Kidney (tissue), 14 donors: Measurements from ENCODE around the gene CLASP1. TPM values are rescaled to one million over a fixed set of nuclear protein-coding genes. Genes with fewer than 3 reads are reported as not detected.

ENCODE experiments used
- DNase-seq, 5 donors: peaks; one replicate each; pipeline ENCODE4 v3.0.0-alpha.2; 2013 to 2020
- FAIRE-seq: peaks from 2 replicates; lab custom pipeline; 2012; peaks lifted over from hg19 to GRCh38; lab: Jason Lieb, UNC
- H3K27ac ChIP-seq, 2 donors: one replicate each; pipeline ENCODE4 v1.7.0; 2013; ENCODE audit warnings: low read depth in 2 of 2, low read length in 2 of 2, inconsistent platforms in 1 of 2
- H3K27me3 ChIP-seq: one replicate; pipeline ENCODE4 v1.7.1; 2013; ENCODE audit warnings: low read length, inconsistent platforms; ENCODE audit not compliant: control insufficient read depth, insufficient read depth
- H3K36me3 ChIP-seq, 3 donors: one replicate each; pipeline versions ENCODE4 v1.7.0 to v1.7.1; 2013; ENCODE audit warnings: low read length in 3 of 3, control low read depth in 1 of 3, inconsistent platforms in 1 of 3; ENCODE audit not compliant: insufficient read depth in 3 of 3, control insufficient read depth in 2 of 3
- H3K4me1 ChIP-seq, 3 donors: one replicate each; pipeline versions ENCODE4 v1.7.0 to v1.7.1; 2013; ENCODE audit warnings: low read length in 3 of 3, inconsistent platforms in 1 of 3, low read depth in 1 of 3; ENCODE audit not compliant: control insufficient read depth in 2 of 3, insufficient read depth in 2 of 3
- H3K4me3 ChIP-seq, 3 donors: one replicate each; pipeline versions ENCODE4 v1.7.0 to v1.8.1; 2013; ENCODE audit warnings: low read length in 3 of 3, control low read depth in 1 of 3, inconsistent platforms in 1 of 3
- H3K9ac ChIP-seq, 3 donors: one replicate each; pipeline versions ENCODE4 v1.7.0 to v1.7.1; 2013; ENCODE audit warnings: low read length in 3 of 3, control low read depth in 1 of 3, inconsistent platforms in 1 of 3
- H3K9me3 ChIP-seq, 3 donors: one replicate each; pipeline versions ENCODE4 v1.7.0 to v1.7.1; 2013; ENCODE audit warnings: low read length in 3 of 3, control low read depth in 1 of 3, inconsistent platforms in 1 of 3; ENCODE audit not compliant: control insufficient read depth in 2 of 3, insufficient read depth in 1 of 3
- CTCF ChIP-seq: IDR thresholded peaks from 3 replicates; pipeline ENCODE4 v1.5.1; 2012; ENCODE audit warnings: mild to moderate bottlenecking, moderate library complexity, borderline replicate concordance; ENCODE audit not compliant: insufficient read depth; ENCODE audit errors: extremely low read depth
- intact Hi-C: fragments of 100-400 bp; cut with DNase I; formaldehyde crosslinking; loops from one replicate; pipeline ENCODE4 v1.11.1; 2022
- polyA plus RNA-seq: library from polyadenylated mRNA; stranded (reverse); fragments of 350-450 nt; fragmentation: Illumina TruSeq; extraction: RNeasy Lipid Tissue Mini Kit (QIAGEN cat#74804); gene quantifications from one replicate; pipeline ENCODE4 v1.2.3, GENCODE V29; 2014; ENCODE audit warnings: low read depth, low replicate concordance; ENCODE audit not compliant: insufficient read depth
- total RNA-seq: library from RNA; stranded (reverse); fragmentation: NEBNext Ultra II Directional; extraction: Animal tissue kit (Norgen Biotek cat#: 25700); gene quantifications from one replicate; pipeline ENCODE4 v1.2.1, GENCODE V29; 2021
- donor health status: control.
- donor health status: control.
- donor health status: control.
- donor health status: control.
- donor health status: control.
- donor health status: DM: yes; HTN: yes; CAD: no.
- donor health status: Normal renal cell carcinoma (clear cell type).

The CLASP1 gene
- total and polyA plus RNA-seq, 2 donors from 2014 or later: 6.8 to 71.5 TPM

- Histone ChIP-seq H3K9me3 (no peaks in the 10 kb centered on the region), H3K27me3 (no peaks in the 10 kb centered on the region), H3K27ac (no peak overlapping the region), H3K9ac (no peak overlapping the region), H3K4me1 (peaks cover 0 to 3% (median 0%) of the 10 kb centered on the region in 3 donors), H3K4me3 (no peak overlapping the region), H3K36me3 (peaks cover 11 to 64% (median 55%) of the 10 kb centered on the region in 3 donors)
- intact Hi-C loops: no loop called here
- FAIRE-seq (no peak), DNase-seq (no peak)
- TF ChIP-seq CTCF: no peak
Measured at GRCh38 chr2:121351521-121352318, 297.5 kb downstream of the CLASP1 start.

GRCh38 chr2:121350890-121351289 lies 298.4 kb downstream of the CLASP1 start:
- no peaks in the 10 kb centered on the region for H3K27me3 ChIP-seq
- no peak for DNase-seq
- no peak for TF ChIP-seq CTCF
- peaks cover 16 to 72% (median 59%) of the 10 kb centered on the region in 3 donors for H3K36me3 ChIP-seq
- H3K9ac ChIP-seq: no peak overlapping the region
- H3K4me3 ChIP-seq: no peak overlapping the region
- intact Hi-C loops: no loop called here
- H3K27ac ChIP-seq: no peak overlapping the region
- FAIRE-seq: no peak
- H3K4me1 ChIP-seq: peaks cover 0 to 2% (median 0%) of the 10 kb centered on the region in 3 donors
- no peaks in the 10 kb centered on the region for H3K9me3 ChIP-seq

- DNase-seq (no peak), FAIRE-seq (no peak)
- H3K9ac ChIP-seq: no peak overlapping the region
- H3K4me3 ChIP-seq: no peak overlapping the region
- peaks cover 16 to 73% (median 58%) of the 10 kb centered on the region in 3 donors for H3K36me3 ChIP-seq
- no peak overlapping the region for H3K27ac ChIP-seq
- intact Hi-C loops: no loop called here
- no peaks in the 10 kb centered on the region for H3K4me1 ChIP-seq
- no peaks in the 10 kb centered on the region for H3K9me3 ChIP-seq
- TF ChIP-seq CTCF: no peak
- H3K27me3 ChIP-seq: no peaks in the 10 kb centered on the region
Measured at GRCh38 chr2:121350402-121350775, 298.9 kb downstream of the CLASP1 start.
